Astrocyte (in vitro differentiated cells and primary cell): Measurements from ENCODE around the gene ATP10A. TPM values are rescaled to one million over a fixed set of nuclear protein-coding genes. Genes with fewer than 3 reads are reported as not detected.

ENCODE experiments used
- DNase-seq: peaks from one replicate; pipeline ENCODE4 v3.0.0-alpha.2; 2010; ENCODE audit warnings: low read depth
- FAIRE-seq: peaks from 2 replicates; lab custom pipeline; 2011; peaks lifted over from hg19 to GRCh38; lab: Jason Lieb, UNC
- H2AFZ ChIP-seq: 2 replicates; pipeline ENCODE4 v1.6.0; 2012; ENCODE audit warnings: low read depth, low read length, inconsistent platforms
- H3K27ac ChIP-seq: 2 replicates; pipeline ENCODE4 v1.5.1; 2011; ENCODE audit warnings: low read depth, low read length, inconsistent platforms
- H3K27me3 ChIP-seq: 2 replicates; pipeline ENCODE4 v1.6.0; 2011; ENCODE audit warnings: low read length, inconsistent platforms; ENCODE audit not compliant: insufficient read depth
- H3K36me3 ChIP-seq: 2 replicates; pipeline ENCODE4 v1.5.1; 2011; ENCODE audit warnings: low read length, inconsistent platforms; ENCODE audit not compliant: insufficient read depth
- H3K4me1 ChIP-seq: 2 replicates; pipeline ENCODE4 v1.5.1; 2011; ENCODE audit warnings: low read length, inconsistent platforms; ENCODE audit not compliant: insufficient read depth
- H3K4me2 ChIP-seq: 2 replicates; pipeline ENCODE4 v1.6.0; 2012; ENCODE audit warnings: low read length, inconsistent platforms
- H3K4me3 ChIP-seq: 2 replicates; pipeline ENCODE4 v1.5.1; 2011; ENCODE audit warnings: low read depth, mild to moderate bottlenecking, low read length, inconsistent platforms; ENCODE audit not compliant: insufficient read depth
- H3K79me2 ChIP-seq: 2 replicates; pipeline ENCODE4 v1.6.0; 2012; ENCODE audit warnings: mild to moderate bottlenecking, low read length, inconsistent platforms; ENCODE audit not compliant: insufficient read depth
- H3K9ac ChIP-seq: 2 replicates; pipeline ENCODE4 v1.6.0; 2012; ENCODE audit warnings: mild to moderate bottlenecking, low read length, inconsistent platforms
- H3K9me3 ChIP-seq: 2 replicates; pipeline ENCODE4 v1.5.1; 2012; ENCODE audit warnings: low read depth, mild to moderate bottlenecking, low read length, inconsistent platforms; ENCODE audit not compliant: insufficient read depth
- H4K20me1 ChIP-seq: 2 replicates; pipeline ENCODE4 v1.6.0; 2012; ENCODE audit warnings: low read length, inconsistent platforms; ENCODE audit not compliant: insufficient read depth
- H3K27ac Mint-ChIP-seq: one replicate; pipeline ENCODE4 v1.8.0; 2021; ENCODE audit warnings: mild to moderate bottlenecking, mixed read lengths; ENCODE audit not compliant: unreplicated experiment
- H3K27me3 Mint-ChIP-seq: one replicate; pipeline ENCODE4 v1.8.0; 2021; ENCODE audit warnings: low read depth, mixed read lengths; ENCODE audit not compliant: unreplicated experiment
- H3K36me3 Mint-ChIP-seq: one replicate; pipeline ENCODE4 v1.8.0; 2021; ENCODE audit warnings: low read depth, mixed read lengths; ENCODE audit not compliant: unreplicated experiment
- H3K4me1 Mint-ChIP-seq: one replicate; pipeline ENCODE4 v1.8.0; 2021; ENCODE audit warnings: low read depth, mixed read lengths; ENCODE audit not compliant: unreplicated experiment
- H3K4me3 Mint-ChIP-seq: one replicate; pipeline ENCODE4 v1.8.0; 2021; ENCODE audit warnings: mild to moderate bottlenecking, moderate library complexity, mixed read lengths; ENCODE audit not compliant: unreplicated experiment
- H3K9me3 Mint-ChIP-seq: one replicate; pipeline ENCODE4 v1.8.0; 2021; ENCODE audit warnings: mild to moderate bottlenecking, mixed read lengths; ENCODE audit not compliant: unreplicated experiment
- EZH2 ChIP-seq: IDR thresholded peaks from 2 replicates; pipeline ENCODE4 v1.6.1; 2012; ENCODE audit warnings: mild to moderate bottlenecking, low read length, inconsistent platforms; ENCODE audit not compliant: insufficient read depth
- total RNA-seq: library from RNA; stranded (reverse); gene quantifications from 2 replicates; pipeline ENCODE4 v1.2.1, GENCODE V29; 2021
- TF ChIP-seq, protein P1 (sequence below): IDR thresholded peaks from 2 replicates; pipeline ENCODE4 v1.5.1; 2011; ENCODE audit warnings: low read depth, mild to moderate bottlenecking, inconsistent platforms, low read length, moderate library complexity; ENCODE audit not compliant: insufficient read depth

Gene ATP10A
- total RNA-seq, 1 donor from 2014 or later = 21.1 TPM

DNA sequence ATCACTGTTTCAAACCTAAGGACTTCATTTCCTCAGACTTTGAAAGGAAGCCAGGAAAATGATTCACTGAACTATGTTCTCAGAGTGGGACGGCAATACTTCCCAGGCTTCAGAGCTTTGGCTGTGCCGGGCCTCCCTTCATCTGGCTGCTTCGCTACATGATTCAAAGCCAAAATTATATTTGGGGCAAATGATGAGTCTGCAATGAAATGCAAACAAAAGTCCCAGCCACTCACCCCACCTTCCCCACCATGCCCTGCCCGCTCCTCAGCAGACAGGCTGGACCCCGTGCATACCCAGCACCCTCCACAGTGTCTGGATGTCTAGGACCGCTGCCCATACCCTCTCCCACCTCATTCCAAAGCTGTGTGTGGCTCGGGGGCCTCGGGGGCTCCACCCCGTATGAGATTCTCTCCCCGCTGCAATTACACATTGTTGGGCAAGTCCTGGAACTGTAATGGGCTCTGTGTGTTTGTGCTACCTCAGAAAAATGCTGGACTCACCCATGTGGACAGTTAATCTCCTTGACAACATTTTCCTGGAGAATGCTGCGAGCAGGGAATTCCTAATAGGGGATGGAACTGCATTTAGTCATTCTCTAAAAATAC lies 32.2 kb downstream of the ATP10A start:
- DNase-seq (peak; percentile 98), FAIRE-seq (peak; percentile 99)
- peaks cover 3% of the 10 kb centered on the region for H3K36me3 Mint-ChIP-seq
- peak overlapping the region; percentile 23 for H3K4me3 Mint-ChIP-seq
- H3K27me3 Mint-ChIP-seq = no peaks in the 10 kb centered on the region
- H3K4me3 ChIP-seq = peak overlapping the region; percentile 27
- H3K79me2 ChIP-seq = peaks cover 76% of the 10 kb centered on the region
- H3K9me3 Mint-ChIP-seq = peaks cover 4% of the 10 kb centered on the region
- no peak for TF ChIP-seq EZH2
- TF ChIP-seq, protein P1, sequence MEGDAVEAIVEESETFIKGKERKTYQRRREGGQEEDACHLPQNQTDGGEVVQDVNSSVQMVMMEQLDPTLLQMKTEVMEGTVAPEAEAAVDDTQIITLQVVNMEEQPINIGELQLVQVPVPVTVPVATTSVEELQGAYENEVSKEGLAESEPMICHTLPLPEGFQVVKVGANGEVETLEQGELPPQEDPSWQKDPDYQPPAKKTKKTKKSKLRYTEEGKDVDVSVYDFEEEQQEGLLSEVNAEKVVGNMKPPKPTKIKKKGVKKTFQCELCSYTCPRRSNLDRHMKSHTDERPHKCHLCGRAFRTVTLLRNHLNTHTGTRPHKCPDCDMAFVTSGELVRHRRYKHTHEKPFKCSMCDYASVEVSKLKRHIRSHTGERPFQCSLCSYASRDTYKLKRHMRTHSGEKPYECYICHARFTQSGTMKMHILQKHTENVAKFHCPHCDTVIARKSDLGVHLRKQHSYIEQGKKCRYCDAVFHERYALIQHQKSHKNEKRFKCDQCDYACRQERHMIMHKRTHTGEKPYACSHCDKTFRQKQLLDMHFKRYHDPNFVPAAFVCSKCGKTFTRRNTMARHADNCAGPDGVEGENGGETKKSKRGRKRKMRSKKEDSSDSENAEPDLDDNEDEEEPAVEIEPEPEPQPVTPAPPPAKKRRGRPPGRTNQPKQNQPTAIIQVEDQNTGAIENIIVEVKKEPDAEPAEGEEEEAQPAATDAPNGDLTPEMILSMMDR = no peak
- H3K4me2 ChIP-seq = peak overlapping the region; percentile 77
- no peaks in the 10 kb centered on the region for H4K20me1 ChIP-seq
- no peaks in the 10 kb centered on the region for H3K27me3 ChIP-seq
- H3K9ac ChIP-seq = peak overlapping the region; percentile 90
- H3K27ac Mint-ChIP-seq = peak overlapping the region; percentile 97
- peaks cover 28% of the 10 kb centered on the region for H3K4me1 ChIP-seq
- no peaks in the 10 kb centered on the region for H3K36me3 ChIP-seq
- H3K4me1 Mint-ChIP-seq = peaks cover 47% of the 10 kb centered on the region
- H3K27ac ChIP-seq = peak overlapping the region; percentile 96
- H2AFZ ChIP-seq = no peak overlapping the region
- H3K9me3 ChIP-seq = no peaks in the 10 kb centered on the region

DNA sequence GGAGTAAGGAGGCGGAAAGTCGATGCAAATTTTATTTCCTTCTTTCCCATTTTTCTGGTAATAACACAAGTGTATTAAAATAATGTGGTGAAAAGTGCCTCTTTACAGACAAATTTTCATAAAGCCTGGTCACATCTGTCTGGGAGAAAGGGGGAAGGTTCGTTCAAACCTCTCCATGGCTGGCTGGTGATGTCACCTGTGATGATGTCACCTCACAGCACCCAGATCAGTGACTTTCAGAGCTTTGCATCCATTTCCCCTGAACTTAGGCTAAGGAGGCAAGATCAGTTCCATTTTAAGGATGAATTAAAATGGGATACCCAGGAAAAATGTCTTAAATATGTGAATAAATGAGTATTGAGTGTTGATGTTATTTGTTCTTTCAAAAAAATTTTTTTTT lies 34.1 kb downstream of the ATP10A start:
- no peak overlapping the region for H2AFZ ChIP-seq
- TF ChIP-seq EZH2 = no peak
- TF ChIP-seq, protein P1 = no peak
- H3K36me3 ChIP-seq = no peaks in the 10 kb centered on the region
- Mint-ChIP-seq H3K27me3 (no peaks in the 10 kb centered on the region), H3K4me1 (peaks cover 54% of the 10 kb centered on the region), H3K27ac (peak overlapping the region; percentile 97), H3K9me3 (peaks cover 6% of the 10 kb centered on the region), H3K36me3 (peaks cover 7% of the 10 kb centered on the region), H3K4me3 (no peak overlapping the region)
- DNase-seq = peak; percentile 33
- H3K4me2 ChIP-seq = no peak overlapping the region
- peak overlapping the region; percentile 96 for H3K27ac ChIP-seq
- H4K20me1 ChIP-seq = no peaks in the 10 kb centered on the region
- no peaks in the 10 kb centered on the region for H3K9me3 ChIP-seq
- peaks cover 79% of the 10 kb centered on the region for H3K79me2 ChIP-seq
- H3K4me3 ChIP-seq = no peak overlapping the region
- peaks cover 28% of the 10 kb centered on the region for H3K4me1 ChIP-seq
- H3K27me3 ChIP-seq = no peaks in the 10 kb centered on the region
- no peak for FAIRE-seq
- peak overlapping the region; percentile 90 for H3K9ac ChIP-seq

DNA sequence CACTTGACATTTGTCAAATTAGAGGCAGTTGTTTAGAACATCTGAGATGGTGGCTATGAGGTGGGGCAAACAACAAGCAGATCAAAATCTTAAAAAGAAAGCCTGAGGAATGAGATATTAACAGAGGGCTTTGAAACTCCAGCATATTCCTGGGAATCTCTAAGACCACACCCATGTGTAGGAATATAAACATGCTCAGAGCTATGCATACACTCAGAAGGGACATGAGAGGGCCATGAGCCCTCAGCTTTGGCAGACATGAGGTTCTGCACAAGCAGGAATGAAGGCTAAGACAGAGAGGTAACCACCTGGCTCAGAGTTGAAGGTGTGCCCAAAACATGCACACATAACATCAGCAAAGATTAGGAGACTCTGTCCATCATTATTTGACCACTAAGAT lies 37.9 kb downstream of the ATP10A start:
- Histone ChIP-seq H3K4me3 (no peak overlapping the region), H3K79me2 (peaks cover 70% of the 10 kb centered on the region), H3K9me3 (no peaks in the 10 kb centered on the region), H3K27me3 (no peaks in the 10 kb centered on the region), H3K9ac (no peak overlapping the region), H3K27ac (no peak overlapping the region), H3K4me2 (no peak overlapping the region), H3K4me1 (peaks cover 8% of the 10 kb centered on the region), H3K36me3 (no peaks in the 10 kb centered on the region), H4K20me1 (no peaks in the 10 kb centered on the region), H2AFZ (no peak overlapping the region)
- Mint-ChIP-seq H3K4me1 (peaks cover 28% of the 10 kb centered on the region), H3K27ac (no peak overlapping the region), H3K36me3 (peaks cover 7% of the 10 kb centered on the region), H3K27me3 (no peaks in the 10 kb centered on the region), H3K4me3 (no peak overlapping the region), H3K9me3 (peaks cover 6% of the 10 kb centered on the region)
- TF ChIP-seq EZH2 = no peak
- TF ChIP-seq, protein P1 = no peak
- FAIRE-seq (no peak), DNase-seq (no peak)
